Posterior vena cava (tissue), 2 donors: ENCODE data around the gene SLC6A6. TPM values are rescaled to one million over a fixed set of nuclear protein-coding genes. Genes with fewer than 3 reads are reported as not detected.
A peak's percentile ranks its signal among the peaks of the same experiment; 100 is the strongest.

Source experiments
- DNase-seq: peaks from one replicate; pipeline ENCODE4 v3.0.0-alpha.2; 2020; ENCODE audit warnings: low spot score
- intact Hi-C, 2 donors: fragments of 100-400 bp; cut with DNase I; formaldehyde crosslinking; loops; one replicate each; pipeline versions ENCODE4 v1.14.1 to v1.14.2; 2022 to 2023
- total RNA-seq, 2 donors: library from RNA; stranded (reverse); fragmentation: NEBNext Ultra II Directional; extraction: Animal tissue kit (Norgen Biotek cat#: 25700); gene quantifications; one replicate each; pipeline ENCODE4 v1.2.1, GENCODE V29; 2021
- donor health status: DM: yes; HTN: yes; CAD: no.
- donor health status: DM: yes; HTN: yes; CAD: no.

SLC6A6 gene
- total RNA-seq, 2 donors from 2014 or later = 13.3 to 23.6 TPM

GRCh38 chr3:14445773-14446172, 43.4 kb downstream of the SLC6A6 start:
- intact Hi-C loops = no loop called here
- DNase-seq = no peak

DNA sequence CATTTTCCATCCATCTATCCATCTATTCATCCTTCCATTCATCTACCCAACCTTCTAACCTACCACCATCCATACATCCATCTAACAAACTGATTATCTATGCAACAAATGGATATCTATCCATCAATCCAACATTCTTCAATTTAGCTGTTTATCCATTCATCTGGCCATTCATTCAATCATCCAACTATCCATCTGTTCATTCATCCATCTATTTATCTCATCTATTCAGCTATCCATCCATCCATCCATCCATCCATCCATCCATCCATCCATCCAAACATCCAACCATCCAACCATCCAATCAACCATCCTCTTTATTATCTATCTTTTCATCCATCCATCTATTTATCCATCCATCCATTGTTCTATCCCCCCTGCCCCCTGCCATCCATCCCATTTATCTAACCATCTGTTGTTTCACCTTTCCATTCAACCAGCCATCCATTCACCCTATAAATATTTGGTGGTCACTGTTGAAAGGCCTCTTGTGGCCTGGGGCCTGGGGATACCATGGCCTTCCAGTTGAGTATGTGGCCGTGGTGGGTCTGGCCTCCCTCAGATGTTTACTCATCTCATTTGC, 44.7 kb downstream of the SLC6A6 start:
- intact Hi-C loops = no loop called here

DNA sequence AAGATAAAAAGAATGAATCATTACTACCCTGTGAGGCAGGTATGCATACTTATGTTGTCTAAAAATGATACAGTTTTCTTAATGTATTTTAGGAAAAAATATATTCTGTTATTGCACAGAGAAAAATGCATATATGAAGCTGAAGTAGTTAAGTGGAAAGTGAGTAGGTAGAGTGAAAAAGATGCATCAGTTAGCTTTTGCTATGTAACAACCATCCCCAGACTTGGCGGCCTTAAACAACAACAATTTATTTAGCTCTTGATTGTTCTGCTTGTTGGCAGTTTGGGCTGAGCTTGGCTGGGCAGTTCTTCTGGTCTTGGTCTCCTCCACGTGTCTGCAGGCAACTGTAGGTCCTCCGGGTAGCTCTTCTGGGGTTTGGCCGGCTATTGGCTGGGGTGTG, 45.7 kb downstream of the SLC6A6 start:
- no peak for DNase-seq
- intact Hi-C loops = no loop called here

More for the DNA sequence above, 44.7 kb downstream of the SLC6A6 start:
- DNase-seq = no peak

DNA sequence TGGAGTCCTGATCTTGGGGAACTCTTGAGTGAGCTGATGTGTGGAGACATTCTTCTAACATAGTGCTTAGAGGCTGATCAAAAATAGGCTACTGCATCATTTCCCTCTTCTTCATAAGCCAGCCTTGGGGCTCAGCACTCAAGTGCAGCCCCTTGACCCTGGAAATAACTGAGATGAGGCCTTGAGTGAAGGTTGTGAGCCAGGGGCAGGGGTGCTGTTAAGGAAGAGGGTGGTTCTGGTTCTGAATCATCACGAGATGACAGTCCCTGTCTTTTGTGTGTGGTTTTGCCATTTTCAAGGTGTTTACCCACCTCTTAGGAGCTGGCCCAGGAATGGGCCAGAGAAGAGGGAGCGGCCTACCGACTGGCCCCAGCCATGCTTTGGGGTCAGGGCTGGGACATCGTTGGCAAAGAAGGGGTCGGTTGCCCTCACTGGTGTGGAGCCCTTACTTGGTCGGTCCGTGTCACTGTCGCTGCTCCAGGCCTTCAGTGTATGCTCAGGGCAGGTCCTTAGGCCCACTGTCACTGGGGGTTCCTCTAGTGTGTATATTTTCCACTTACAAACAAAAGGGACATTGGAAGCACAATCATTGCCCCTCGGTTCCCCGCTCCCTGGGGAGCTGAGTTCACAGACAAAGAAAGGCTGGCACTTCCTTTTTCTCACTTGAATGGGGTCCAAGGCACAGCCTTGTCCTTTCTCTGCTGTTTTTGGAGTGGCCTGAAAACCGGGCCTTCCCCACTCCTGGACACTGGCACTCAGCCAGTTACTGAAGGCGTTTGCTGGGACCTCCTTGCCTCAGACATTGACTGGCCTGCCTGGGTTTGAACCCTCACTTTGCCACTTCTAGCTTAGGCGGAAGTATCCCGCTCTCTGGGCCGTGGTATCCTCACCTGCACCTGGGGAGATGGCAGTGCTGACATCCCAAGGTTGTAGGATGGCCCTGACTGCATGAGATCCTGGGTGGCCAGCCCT, 46.6 kb downstream of the SLC6A6 start:
- intact Hi-C loops = no loop called here
- DNase-seq = no peak

DNA sequence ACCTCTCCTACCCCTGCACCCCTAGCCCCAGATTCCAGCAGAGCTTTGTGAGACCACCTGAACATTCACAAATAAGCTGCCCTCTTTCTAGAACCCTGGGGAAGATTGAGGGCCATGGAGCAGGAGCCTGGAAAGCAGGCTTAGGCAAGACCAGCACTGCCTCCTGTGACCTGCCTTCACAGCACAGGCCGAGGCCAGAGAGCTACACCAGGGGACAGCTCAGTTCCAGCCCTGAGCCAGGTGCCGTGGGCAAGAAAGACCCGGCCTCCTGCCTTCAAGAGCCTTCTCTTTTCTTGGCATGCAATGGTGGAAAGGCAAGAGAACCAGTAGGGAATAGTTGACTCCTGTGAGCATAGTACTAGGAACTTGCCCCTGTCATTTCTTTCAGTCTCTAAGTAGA, 48.1 kb downstream of the SLC6A6 start:
- no peak for DNase-seq
- intact Hi-C loops = no loop called here

- intact Hi-C loops = no loop called here
- DNase-seq = no peak
Observed at GRCh38 chr3:14450922-14451606, 48.7 kb downstream of the SLC6A6 start.

- intact Hi-C loops = no loop called here
- DNase-seq = no peak
Observed at GRCh38 chr3:14451844-14452739, 49.7 kb downstream of the SLC6A6 start.

DNA sequence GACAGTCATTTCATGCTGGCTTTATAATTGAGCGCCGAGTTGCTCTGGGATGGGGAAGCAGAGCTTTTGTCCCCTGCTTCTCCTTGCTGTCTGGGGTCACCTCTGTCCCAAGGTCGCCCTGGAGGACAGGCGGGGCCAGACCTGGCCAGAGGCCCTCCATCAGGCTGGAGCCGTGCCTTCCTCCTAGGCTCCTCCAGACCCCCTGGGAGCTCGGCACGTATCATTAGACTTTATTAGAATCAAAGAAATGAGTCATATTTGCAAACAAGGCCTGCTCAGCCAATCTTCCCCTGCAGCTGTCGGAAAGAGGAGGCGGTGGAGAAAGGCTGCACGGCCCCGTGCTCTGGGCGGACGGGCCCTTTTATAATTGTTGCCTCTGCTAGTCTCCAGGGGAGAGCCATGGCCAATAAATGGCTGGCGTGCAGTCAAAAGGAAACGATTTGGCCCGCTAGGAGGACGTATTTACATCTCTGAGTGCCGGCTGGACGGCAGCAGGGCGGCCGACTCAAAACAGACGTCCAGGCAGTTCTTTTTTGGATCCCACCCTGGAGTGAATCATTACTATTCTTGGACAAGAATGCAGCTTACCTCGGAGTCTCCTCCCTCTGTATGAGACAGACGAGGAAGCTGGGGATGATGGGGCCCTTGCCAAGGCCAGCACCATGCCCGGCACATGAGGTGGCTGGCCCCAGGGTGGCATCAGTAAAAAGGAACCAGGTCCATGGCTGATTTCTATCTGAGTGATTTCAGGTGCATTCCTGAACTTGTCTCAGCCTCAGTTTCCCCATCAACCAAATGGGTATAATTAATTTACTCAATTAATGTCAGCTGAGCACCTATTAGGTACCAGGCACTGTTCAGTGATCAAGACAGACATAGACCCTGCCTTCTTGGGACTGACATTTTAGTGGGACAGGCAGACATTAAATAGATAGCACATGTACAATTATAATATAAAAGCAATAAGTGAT, 50.6 kb downstream of the SLC6A6 start:
- peak; percentile 97 for DNase-seq
- intact Hi-C loops = no loop called here

DNA sequence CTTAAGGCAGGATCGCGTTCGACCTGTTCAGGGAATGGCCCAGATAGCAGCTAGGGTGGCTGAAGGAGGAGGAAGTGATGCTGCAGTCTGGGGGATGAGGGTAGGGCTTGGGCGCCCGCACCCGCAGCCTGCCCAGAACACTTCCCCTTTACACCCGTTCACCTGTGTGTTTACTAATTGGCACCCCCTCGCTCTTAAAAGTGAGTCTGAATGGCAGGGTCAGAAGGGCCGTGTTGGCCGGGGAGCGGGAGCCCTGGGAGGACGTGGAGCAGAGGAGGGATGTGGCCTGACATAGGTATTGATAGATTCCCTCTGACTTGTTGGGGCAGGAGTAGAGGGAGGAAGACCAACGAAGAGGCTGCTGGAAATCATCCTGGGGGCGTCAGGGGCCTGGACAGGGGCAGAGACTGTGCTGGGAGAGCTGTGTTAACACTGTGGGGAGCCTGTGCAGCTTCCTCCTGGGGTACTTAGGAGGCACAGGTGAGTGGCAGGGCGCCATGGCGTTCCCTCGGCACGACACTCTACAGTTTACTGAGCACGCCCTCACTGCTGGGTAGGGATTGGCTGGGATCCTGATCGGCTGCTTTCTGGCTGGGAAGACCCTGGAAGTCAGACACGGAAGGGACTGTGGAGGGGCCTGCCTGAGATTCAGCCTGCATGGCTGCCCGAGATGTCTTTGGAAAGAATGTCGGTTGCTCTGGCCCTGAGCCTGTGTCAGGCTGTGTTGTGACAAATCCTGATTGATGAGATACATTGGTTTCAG, 51.7 kb downstream of the SLC6A6 start:
- no peak for DNase-seq
- intact Hi-C loops = no loop called here

DNA sequence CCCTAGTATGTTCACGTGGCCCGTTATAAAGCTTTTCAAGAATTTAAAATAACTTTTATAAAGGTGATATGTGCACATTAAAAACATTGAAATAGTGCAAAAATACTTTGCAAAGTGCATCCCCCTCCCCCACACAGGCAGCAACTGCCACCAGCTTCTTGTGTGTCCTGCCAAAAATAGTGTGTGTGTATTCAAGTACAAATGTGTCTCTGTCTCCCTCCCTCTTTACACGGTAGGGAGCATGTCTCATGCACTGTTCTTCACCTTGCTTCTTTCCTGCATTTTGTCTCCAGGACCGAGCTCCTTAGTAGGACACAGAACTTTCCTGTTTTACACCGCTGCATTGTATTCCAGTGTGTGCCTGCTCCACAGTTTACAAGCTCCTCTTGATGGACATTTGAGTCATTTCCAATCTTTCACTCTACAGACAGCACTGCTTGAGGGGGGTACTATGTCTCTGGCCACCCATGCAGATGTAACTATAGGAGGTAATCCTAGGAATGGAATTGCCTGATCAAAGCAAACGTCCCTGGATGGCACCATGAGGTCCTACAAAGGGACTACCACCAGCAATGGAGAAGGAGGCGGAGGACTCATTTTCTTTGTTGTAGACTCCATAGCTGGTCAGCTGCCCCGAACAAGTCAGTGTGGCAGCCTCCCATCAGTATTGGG, 52.4 kb downstream of the SLC6A6 start:
- intact Hi-C loops = loop anchor here in 1 of 2 donors (5.0 kb wide), 1 partner anchor 52 kb away; the partner anchor contains the start of gene SLC6A6
- no peak for DNase-seq

GRCh38 chr3:14455571-14456317, 53.3 kb downstream of the SLC6A6 start:
- DNase-seq = no peak
- intact Hi-C loops = loop anchor here in 1 of 2 donors (5.0 kb wide), 1 partner anchor 53 kb away; the partner anchor contains the start of gene SLC6A6

- intact Hi-C loops = loop anchor here in 1 of 2 donors (5.0 kb wide), 1 partner anchor 54 kb away; the partner anchor contains the start of gene SLC6A6
- DNase-seq = no peak
Observed at GRCh38 chr3:14456794-14457193, 54.4 kb downstream of the SLC6A6 start.

DNA sequence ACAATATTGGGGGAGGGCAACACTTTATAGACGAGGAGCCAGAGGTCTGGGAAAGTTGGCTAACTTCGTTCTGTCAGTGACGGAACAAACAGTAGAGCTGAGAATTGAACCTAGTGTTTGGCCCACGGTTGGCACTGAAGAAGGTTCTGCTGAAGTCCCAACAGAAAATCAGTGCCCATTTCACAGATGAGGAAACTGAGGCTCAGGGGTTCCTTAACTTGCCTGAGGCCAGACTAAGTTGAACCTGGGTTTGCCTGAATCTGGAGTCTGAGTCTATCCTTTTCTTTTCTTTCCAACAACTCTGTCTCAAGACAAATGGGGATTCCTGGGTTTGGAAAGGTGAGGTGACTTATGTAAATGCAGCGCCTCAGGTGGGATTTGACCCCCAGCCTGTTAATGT, 55.1 kb downstream of the SLC6A6 start:
- intact Hi-C loops = loop anchor here in 1 of 2 donors (5.0 kb wide), 1 partner anchor 55 kb away; the partner anchor contains the start of gene SLC6A6
- DNase-seq = no peak

DNA sequence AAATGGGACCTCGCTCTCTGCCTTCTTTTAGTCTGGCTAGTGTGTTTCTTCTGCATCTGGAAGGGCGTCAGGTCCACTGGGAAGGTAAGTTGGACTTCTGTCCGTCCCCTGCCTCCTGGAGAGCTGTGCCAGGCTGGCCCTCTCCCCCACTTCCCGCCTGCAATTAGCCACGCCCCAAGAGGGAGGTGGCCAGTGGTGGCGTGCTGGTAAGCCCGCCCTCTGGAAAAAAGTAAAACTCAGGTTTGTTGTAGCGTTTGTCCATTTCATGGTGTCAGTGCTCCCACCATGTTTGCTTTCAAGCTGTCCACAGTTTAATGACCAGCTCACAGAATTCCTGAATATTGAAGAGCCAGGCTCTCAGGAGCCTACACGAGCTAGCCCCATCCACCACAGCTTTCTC, 55.6 kb downstream of the SLC6A6 start:
- intact Hi-C loops = loop anchor here in 1 of 2 donors (5.0 kb wide), 1 partner anchor 56 kb away; the partner anchor contains the start of gene SLC6A6
- DNase-seq = no peak

DNA sequence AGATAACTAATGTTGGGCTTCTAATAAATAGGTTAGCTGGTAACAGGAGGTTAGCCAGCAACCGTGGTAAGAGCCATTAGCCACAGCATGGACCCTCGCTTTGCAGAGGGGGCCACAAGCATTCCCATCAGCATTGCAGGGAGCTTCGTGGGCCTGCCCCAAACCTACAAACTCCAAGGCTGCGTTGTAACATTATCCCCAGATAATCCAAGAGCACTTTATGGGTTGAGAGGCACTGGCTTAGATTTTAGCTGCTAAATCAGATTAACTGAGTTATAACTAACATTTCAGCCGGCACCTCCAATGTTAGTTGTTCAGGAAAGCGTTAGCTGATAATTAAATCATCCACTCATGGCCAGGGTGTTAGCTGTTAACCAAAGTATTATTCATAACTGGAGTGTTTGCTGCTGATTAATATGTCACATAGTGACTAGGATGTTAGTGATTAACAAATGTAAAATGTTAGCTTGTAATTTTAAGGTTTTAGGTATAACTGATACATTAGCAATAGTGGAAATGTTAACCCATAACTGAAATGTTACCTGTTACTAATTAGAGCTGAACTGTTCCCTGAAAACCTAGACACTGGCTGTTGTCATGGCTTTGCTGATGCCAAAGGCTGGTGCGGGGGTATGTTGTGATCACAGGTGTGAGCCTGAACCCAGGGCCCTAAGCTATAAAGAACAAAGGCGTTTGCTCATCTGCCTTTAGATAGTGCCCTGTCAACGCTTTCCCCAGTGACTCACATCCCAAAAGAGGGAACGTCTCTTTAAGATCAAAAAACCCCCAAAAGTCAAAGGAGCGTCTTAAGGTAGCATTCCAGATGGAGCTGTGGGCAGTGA, 56.2 kb downstream of the SLC6A6 start:
- no peak for DNase-seq
- intact Hi-C loops = loop anchor here in 1 of 2 donors (5.0 kb wide), 1 partner anchor 56 kb away; the partner anchor contains the start of gene SLC6A6
